Epidermal melanocyte (primary cell): Measurements from ENCODE around the gene WRAP53.
A peak's percentile ranks its signal among the peaks of the same experiment; 100 is the strongest.
"Not testable (repeated sequence)": the region's sequence is repeated elsewhere in the genome, so short reads cannot be mapped to it uniquely, and the experiment has no call there.

Experiments
- DNase-seq: peaks from one replicate; pipeline ENCODE4 v3.0.0; 2011; ENCODE audit warnings: low spot score; ENCODE audit not compliant: insufficient read length

The WRAP53 gene

DNA sequence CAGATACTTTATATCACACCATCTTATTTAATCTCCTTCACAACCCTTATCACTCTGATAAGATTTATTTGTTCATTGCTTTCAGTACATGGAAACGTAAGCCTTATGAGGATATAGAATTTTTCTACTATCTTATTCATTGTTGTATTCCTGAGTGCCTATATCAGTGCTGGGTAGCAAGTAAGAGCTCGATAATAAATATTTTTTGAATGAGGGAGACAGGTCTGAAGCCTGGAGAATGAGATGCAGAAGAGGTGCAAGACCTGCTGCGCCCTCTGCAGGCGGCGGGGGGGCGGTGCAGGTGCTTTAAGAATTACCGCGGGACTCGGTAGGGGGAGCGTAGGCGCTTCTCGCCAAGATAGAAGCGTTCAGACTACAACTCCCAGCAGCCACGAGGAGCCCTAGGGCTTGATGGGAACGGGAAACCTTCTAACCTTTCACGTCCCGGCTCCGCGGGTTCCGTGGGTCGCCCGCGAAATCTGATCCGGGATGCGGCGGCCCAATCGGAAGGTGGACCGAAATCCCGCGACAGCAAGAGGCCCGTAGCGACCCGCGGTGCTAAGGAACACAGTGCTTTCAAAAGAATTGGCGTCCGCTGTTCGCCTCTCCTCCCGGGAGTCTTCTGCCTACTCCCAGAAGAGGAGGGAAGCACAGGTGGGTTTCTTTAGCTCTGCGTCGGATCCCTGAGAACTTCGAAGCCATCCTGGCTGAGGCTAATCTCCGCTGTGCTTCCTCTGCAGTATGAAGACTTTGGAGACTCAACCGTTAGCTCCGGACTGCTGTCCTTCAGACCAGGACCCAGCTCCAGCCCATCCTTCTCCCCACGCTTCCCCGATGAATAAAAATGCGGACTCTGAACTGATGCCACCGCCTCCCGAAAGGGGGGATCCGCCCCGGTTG, at the start of gene WRAP53:
Gene WRAP53 (plus strand): TSS at position 570 of the 900 bp plus-strand sequence. CDS start 172 bp downstream, at position 742.
- DNase-seq, result peak; percentile 94

DNA sequence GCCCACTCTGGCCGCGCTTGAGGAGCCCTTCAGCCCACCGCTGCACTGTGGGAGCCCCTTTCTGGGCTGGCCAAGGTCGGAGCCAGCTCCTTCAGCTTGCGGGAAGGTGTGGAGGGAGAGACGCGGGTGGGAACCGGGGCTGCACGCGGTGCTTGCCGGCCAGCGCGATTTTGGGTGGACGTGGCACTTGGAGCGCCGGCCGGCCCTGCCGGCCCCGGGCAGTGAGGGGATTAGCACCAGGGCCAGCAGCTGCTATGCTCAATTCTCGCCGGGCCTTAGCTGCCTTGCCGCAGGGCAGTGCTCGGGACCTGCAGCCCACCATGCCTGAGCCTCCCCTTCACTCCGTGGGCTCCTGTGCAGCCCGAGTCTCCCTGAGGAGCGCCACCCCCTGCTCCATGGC, 47.5 kb upstream of the WRAP53 start:
- DNase-seq, result no peak

DNA sequence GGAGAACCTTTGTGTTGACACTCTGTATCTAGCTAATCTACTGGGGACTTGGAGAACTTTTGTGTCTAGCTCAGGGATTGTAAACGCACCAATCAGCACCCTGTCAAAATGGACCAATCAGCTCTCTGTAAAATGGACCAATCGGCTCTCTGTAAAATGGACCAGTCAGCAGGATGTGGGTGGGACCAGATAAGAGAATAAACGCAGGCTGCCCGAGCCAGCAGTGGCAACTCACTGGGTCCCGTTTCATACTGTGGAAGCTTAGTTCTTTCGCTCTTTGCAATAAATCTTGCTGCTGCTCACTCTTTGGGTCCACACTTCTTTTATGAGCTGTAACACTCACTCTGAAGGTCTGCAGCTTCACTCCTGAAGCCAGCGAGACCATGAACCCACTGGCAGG, 46.6 kb upstream of the WRAP53 start:
- not testable (repeated sequence) for DNase-seq

DNA sequence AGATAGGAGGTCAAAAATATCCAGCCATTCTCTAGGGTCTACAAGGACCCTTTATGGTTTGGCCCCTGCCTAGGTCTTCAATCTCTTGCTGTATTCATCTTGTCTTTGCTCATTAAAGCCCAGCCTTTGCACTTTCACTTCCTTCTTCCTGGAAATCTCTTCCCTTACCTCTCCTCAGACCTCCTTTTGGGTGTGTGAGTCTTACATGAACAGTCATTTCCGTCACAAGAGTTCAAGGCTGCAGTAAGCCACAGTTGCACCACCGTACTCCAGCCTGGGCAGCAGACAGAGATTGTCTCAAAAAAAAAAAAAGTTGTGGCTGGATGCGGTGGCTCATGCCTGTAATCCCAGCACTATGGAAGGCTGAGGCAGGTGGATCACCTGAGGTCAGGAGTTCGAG, 43.5 kb upstream of the WRAP53 start:
- DNase-seq, result no peak

DNA sequence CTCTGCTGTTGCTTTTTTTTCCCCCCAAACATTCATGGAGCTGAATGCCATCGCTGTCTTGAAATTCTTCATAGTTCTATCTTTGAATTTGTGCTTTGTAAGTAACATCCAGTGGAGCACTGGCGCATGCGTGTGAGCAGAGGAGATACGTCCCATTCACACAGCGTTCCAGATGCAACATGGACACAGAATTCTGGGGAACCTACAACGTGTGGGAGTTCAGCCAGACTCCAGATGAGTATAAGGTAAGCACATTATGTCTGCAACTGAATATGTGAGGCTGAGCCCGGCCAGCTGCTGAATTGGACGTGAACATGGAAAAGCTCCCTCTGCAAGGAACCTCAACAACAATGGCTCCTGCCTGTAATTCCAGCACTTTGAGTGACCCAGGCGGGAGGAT, 41.8 kb upstream of the WRAP53 start:
- no peak for DNase-seq

DNA sequence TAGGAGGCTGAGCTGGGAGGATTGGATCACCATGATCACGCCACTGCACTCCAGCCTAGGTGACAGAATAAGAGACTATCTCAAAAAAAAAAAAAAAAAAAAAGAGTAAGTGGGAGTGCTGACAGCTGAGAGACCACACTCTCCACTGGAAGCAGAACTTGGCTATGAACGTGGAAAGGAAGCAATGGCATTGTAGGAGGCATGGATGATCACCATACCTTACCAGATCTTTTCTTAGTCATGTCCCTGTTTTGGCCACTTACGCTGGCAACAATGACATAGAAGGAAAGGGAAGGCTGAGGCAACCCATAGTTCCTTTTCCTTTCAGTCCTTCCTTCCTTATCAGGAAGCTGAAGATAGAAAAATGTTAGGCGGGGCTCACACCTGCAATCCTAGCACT, 41.3 kb upstream of the WRAP53 start:
- no peak for DNase-seq

DNA sequence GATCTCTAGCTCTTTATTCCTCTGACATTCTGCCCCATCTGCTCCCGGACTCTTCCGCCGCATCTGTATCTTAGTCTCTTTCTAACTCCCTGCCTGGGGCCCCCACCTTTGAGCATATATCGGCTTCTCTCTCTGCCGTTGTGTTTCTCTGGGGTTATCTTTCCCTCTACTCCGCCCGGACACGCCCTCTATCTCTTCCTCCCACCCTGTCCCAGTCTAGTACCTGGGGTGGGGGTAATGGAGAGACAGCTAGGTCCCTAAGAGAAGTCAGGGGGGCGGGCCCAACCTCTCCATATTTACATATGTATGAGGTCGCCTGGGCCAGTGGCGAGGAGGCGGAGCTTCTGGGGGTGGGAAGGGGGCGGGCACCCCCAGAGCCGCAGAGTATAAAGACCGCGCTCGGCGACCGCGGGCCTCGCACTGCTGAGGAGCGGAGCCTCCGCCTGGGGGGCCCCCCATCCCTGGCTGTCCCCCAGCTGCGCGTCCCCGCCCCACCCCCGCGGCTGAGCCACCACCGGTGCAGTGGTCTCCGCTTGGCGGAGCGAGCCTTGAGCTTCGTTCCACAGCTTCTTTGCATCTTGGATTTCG, 37.7 kb upstream of the WRAP53 start, which contains the start of gene ATP1B2:
Gene ATP1B2 (plus strand): TSS at position 418 of the 588 bp plus-strand sequence. CDS start 593 bp downstream, outside the sequence.
- peak; percentile 69 for DNase-seq

DNA sequence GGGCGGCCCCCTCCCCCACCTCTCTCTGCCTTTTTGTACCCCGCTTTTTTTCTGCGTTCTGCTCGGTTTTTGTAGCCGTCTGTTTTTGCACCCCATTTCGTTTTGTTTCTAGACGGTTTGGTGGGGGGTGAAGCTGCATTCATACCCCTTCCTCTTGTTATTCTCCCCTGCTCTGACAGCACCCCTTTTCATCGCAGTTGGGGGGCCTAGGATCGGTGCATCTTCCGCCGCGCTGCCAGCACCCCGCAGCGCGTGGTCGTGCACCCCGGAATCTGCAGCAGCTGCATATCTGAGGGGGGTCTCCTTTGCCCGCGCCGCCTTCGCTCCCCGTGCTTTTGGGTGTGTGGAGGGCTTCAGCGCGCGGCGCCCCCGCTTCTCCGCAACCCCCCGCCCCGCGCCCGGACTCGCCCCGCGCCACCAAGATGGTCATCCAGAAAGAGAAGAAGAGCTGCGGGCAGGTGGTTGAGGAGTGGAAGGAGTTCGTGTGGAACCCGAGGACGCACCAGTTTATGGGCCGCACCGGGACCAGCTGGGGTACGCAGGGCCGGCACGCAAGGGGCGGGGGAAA, 37.1 kb upstream of the WRAP53 start:
- DNase-seq, result no peak

DNA sequence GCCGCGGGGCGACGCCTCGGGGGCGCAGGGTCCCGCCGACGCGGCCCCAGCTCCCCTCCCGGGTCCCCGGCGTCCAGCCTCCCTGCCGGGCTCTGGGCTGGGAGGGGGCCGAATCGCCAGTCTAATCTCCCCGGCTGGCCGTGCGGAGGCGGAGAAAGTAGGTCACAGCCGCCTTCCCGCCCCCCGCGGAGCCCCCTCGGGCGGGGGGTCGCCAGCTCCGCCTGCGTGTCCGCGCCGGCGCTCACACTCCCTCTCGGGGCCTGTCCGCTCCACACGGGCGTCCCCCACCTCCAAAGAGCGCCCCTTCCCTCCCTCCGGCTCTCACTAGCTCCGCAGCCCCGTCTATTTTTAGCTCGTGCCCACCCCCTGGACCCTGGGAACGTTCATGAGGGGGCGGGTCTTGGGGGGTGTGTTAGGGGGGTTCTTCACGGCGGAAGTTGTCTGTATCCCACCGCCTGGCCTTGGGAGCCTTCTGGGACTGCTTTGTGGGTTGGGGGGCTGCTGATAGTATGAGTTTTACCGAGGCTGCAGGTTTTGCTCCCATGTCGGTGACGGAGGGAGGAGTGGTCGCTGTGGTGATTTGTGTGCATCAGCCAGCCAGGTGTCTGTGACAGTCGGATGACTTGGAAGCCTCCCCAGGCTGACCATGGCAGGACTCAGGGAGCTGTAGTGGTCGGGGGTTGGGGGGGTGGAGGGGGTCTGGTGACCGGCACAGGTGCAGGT, 36.5 kb upstream of the WRAP53 start:
- DNase-seq, result peak; percentile 12

DNA sequence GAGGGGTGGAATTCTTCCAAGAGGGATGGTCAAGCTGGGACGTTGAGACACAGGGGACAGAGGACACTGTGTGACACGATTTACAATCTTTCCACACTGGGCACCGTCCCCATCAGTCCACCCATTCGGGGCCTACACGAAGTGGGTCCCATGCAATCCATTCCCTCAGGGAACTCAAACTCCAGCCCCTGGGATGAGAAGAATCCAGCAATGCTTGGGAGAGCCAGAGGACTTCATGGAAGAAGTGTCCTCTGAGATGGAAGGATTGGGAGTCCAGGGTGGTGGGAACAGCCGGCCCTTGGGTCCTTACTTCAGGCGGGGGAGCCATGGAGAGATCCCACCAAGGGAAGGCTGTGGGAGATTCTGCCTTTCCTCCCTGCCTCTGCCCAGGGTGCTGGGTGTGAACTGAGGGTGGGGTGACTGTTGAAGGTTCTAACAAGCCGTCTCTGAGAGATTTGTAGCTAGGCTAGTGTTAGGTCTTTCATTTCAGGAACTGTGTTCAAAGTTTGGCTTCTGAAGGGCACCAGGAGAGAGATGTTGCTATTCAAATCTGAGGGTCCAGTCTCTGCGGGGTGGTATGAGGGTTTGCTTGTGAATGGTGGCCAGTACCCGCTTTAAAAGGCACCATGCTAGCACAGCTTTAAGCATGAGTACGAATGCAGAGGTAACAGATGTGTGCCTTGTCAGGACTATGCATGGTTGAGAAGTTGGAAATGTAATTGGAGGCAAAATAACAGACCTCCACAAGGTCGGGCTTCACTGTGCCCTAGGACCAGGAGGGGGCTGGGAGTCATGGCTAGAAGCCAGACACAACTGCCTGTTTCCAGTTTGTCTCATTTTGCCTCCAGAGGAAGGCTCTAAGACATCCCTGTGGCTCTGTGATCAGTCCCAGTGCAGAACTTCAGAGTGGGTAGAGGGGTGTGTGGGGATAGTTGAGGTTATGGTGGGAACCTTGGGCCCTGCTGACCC, 35.6 kb upstream of the WRAP53 start:
- DNase-seq, result no peak

DNA sequence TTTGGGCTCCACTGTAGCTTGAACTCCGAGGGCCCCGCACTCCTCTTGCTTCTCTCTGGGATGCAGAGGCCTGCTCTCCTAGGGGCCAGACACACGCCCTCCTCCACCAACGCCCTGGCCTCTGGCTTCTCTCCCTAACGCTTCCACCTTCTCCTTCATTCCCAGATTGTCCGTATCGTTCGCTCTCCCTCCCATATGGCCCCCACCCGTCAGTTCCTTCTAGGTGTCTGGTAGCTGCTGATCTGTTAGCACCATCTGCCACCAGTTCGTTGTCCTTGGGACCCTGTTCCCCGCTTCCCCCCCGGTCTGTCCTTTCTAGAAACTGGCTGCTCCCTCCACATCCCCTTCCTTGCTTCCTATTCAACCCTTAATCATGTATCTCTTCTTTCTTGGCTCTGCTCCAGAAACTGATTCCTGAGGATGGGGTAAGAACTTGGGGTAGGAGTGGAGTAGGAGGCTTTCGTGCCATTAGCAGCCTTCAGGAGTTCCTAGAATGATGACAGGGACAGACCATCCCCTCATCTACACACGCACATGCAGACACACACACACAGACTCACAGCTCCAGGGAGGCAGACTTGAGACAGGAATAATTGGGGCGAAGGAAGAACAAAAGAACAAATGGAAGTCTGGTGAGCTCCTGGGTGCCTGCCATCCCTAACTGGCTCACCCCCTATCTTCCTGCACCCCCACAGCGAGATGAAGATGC, 33.3 kb upstream of the WRAP53 start:
- DNase-seq, result peak; percentile 16

DNA sequence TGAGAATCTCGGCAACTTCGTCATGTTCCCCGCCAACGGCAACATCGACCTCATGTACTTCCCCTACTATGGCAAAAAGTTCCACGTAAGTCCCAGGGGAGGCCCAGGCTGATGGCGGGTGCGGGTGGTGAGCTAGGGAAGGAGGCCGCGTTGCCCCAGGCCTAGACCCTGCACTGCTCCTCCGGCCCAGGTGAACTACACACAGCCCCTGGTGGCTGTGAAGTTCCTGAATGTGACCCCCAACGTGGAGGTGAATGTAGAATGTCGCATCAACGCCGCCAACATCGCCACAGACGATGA, 32.8 kb upstream of the WRAP53 start:
- no peak for DNase-seq

DNA sequence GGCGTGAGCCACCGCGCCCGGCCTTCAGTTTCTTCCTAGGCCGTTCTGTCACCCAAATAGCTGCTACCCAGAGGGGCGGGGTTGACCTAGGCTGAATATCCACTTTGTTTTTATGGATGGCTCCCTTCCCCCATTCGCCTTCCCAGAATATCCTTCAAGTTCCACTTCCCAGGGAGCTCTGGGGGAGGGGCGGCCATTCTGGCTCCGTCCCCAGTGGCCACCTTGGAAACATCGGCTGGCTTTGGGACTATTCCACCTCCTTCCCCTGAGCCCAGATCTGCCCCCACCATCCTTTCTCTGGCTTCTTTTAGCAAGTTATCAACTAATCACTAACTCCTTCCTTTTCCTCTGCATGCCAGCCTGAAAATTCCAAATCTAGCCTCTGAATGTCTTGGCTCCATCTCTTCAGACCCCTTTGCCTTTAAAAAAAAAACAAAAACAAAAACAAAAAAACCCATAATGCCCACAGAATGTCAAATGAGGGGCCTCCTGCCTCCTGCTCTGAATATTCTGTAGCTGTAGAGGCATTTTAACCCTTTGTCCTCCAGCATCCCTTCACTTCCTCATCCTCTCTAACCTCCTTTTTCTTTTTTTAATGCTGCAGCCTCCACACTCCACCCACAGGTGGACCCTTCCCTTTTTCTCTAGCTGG, 31.2 kb upstream of the WRAP53 start:
- peak; percentile 45 for DNase-seq

DNA sequence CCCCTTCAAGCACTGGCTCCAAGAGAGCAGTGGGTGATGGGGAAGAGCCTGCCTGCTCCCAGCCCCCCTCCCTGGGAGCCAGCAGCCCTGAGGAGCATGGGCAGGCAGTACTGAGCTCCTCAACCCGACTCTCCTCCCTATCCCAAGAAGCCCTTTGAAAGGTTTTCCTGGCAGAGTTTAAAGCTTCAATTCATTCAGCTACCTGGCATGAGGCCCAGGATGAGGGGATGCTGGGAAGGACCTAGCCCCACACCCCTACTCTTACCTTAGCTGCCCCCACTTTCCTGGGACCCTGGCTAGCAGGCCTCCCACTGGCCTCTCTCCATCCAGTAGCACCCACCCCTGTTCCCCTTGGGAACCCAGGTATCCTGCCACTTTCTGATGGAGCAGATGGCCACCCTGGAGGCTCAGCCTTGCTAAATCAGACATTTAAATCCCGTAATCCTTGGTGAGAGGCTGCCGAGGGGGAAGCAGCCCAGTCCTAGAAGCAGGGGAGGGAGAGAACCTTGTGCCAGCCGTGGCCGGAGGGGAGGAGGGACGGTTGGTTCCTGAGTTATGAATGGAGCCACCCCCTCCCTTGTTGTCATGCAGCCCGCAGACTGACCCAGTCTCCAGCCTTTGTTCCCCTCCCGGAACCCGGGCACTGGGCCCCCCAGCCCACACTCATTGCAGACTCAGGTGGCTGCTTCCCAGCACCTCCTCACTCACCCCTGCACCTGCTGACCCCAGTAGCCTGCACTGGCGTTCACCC, 20.4 kb upstream of the WRAP53 start:
- no peak for DNase-seq

DNA sequence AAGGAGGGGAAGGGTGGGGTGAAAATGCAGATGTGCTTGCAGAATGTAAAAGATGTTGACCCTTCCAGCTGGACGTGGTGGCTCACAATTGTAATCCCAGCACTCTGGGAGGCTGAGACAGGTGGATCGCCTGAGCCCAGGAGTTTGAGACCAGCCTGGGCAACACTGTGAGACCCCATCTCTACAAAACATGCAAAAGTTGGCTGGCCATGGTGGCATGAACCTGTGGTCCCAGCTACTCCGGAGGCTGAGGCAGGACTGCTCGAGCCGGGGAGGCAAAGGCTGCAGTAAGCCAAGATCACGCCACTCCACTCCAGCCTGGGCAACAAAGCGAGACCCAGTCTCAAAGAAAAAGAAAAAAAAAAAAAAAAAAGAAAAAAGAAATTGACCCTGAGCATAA, 19.8 kb upstream of the WRAP53 start:
- no peak for DNase-seq

DNA sequence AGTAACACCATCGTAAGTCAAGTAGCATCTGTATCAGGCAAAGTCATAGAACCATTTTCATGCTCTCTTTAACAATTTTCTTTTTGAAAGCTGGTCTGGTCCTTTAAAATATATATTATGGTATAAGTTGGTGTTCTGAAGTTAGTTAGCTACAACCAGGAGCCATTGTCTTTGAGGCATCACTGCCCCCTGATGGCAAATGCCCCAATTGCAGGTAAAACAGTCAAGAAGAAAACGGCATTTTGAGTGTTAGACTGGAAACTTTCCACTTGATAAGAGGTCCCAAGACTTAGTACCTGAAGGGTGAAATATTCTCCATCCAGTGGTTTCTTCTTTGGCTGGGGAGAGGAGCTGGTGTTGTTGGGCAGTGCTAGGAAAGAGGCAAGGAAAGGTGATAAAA, 15.0 kb upstream of the WRAP53 start:
- DNase-seq, result no peak

DNA sequence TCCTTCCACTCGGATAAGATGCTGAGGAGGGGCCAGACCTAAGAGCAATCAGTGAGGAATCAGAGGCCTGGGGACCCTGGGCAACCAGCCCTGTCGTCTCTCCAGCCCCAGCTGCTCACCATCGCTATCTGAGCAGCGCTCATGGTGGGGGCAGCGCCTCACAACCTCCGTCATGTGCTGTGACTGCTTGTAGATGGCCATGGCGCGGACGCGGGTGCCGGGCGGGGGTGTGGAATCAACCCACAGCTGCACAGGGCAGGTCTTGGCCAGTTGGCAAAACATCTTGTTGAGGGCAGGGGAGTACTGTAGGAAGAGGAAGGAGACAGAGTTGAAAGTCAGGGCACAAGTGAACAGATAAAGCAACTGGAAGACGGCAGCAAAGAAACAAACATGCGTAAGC, 13.3 kb upstream of the WRAP53 start:
- peak; percentile 12 for DNase-seq

DNA sequence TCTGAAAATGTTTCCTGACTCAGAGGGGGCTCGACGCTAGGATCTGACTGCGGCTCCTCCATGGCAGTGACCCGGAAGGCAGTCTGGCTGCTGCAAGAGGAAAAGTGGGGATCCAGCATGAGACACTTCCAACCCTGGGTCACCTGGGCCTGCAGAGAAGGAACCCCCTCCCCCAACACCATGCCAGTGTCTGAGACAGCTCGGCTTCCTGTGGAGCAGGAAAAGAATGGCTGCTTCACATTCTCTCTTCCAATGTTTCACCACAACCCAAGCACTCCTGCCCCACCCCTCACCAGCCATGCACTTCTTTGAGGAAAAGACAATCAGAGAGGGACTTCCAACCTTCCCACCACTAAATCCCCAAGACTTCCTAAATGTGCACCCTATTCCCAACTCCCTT, 11.7 kb upstream of the WRAP53 start:
- DNase-seq, result no peak
